Muscle layer of duodenum (tissue), 2 donors: Measurements from ENCODE around the gene GNAT3.

Experiments used
- H3K27ac ChIP-seq: one replicate; pipeline ENCODE4 v1.7.0; 2013; ENCODE audit warnings: mild to moderate bottlenecking, low read length
- H3K27me3 ChIP-seq: one replicate; pipeline ENCODE4 v1.7.0; 2013; ENCODE audit warnings: low read depth, mild to moderate bottlenecking, control low read depth, low read length
- H3K36me3 ChIP-seq, 2 donors: one replicate each; pipeline ENCODE4 v1.7.0; 2013; ENCODE audit warnings: low read length in 2 of 2, control low read depth in 1 of 2, mild to moderate bottlenecking in 1 of 2; ENCODE audit not compliant: insufficient read depth in 2 of 2, control insufficient read depth in 1 of 2
- H3K4me1 ChIP-seq, 2 donors: one replicate each; pipeline ENCODE4 v1.7.0; 2013; ENCODE audit warnings: low read length in 2 of 2, mild to moderate bottlenecking in 2 of 2, control low read depth in 1 of 2, moderate library complexity in 1 of 2; ENCODE audit not compliant: insufficient read depth in 2 of 2, control insufficient read depth in 1 of 2
- H3K4me3 ChIP-seq, 2 donors: one replicate each; pipeline ENCODE4 v1.7.0; 2013; ENCODE audit warnings: low read length in 2 of 2, low read depth in 1 of 2, mild to moderate bottlenecking in 1 of 2
- H3K9me3 ChIP-seq, 2 donors: one replicate each; pipeline ENCODE4 v1.7.0; 2013; ENCODE audit warnings: low read length in 2 of 2, control low read depth in 1 of 2, mild to moderate bottlenecking in 1 of 2; ENCODE audit not compliant: control insufficient read depth in 1 of 2
- donor health status: healthy.

GNAT3 gene

GRCh38 chr7:80459776-80460510 is 51.9 kb downstream of the GNAT3 start:
- H3K9me3 ChIP-seq, result no peaks in the 10 kb centered on the region
- no peak overlapping the region for H3K27ac ChIP-seq
- no peaks in the 10 kb centered on the region for H3K36me3 ChIP-seq
- no peak overlapping the region for H3K4me3 ChIP-seq
- H3K27me3 ChIP-seq, result no peaks in the 10 kb centered on the region
- H3K4me1 ChIP-seq, result no peaks in the 10 kb centered on the region

GRCh38 chr7:80458822-80459725 is 52.8 kb downstream of the GNAT3 start:
- no peaks in the 10 kb centered on the region for H3K27me3 ChIP-seq
- no peak overlapping the region for H3K4me3 ChIP-seq
- H3K9me3 ChIP-seq, result no peaks in the 10 kb centered on the region
- H3K4me1 ChIP-seq, result no peaks in the 10 kb centered on the region
- H3K36me3 ChIP-seq, result no peaks in the 10 kb centered on the region
- H3K27ac ChIP-seq, result no peak overlapping the region

- Histone ChIP-seq H3K36me3 (no peaks in the 10 kb centered on the region), H3K4me3 (no peak overlapping the region)
Observed at GRCh38 chr7:80453699-80454340, 58.0 kb downstream of the GNAT3 start.

DNA sequence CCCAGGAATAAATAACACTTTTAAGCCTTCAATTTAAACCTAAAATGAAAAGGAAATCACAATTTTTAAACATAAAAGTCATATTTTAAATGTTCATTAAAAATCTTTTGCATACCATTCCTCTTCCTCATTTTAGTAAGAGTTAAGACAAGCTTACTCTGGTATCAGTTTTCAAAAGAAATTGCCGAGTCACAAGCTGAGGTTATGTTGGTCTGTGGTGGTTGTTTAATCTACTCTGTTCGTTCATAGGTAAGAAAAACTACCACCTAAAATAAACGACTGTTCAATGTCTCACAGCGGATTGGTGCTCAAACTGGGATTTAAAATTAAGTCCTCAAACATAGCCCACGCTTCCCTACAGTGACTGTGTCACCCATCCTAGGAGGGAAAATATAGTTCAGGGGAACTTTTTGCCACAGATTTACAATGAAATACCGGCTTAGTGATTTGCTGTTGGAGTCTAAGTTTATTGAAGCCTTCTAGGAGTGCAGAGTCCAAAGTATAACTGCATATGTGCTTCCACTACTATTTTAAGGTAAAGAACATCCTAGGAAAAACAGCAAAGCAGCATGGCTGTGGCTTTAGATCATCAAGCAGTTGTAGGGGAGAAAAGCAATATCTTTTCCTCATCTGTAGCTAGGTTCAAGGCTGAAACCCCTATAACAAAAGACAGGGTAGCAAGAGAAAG is 61.1 kb downstream of the GNAT3 start:
- H3K27ac ChIP-seq, result no peak overlapping the region
- no peaks in the 10 kb centered on the region for H3K27me3 ChIP-seq
- no peaks in the 10 kb centered on the region for H3K36me3 ChIP-seq
- H3K4me1 ChIP-seq, result no peaks in the 10 kb centered on the region
- no peak overlapping the region for H3K4me3 ChIP-seq
- no peaks in the 10 kb centered on the region for H3K9me3 ChIP-seq

More at GRCh38 chr7:80453699-80454340, 58.0 kb downstream of the GNAT3 start:
- H3K9me3 ChIP-seq, result no peaks in the 10 kb centered on the region
- H3K27me3 ChIP-seq, result no peaks in the 10 kb centered on the region
- H3K4me1 ChIP-seq, result no peaks in the 10 kb centered on the region
- no peak overlapping the region for H3K27ac ChIP-seq

GRCh38 chr7:80449836-80450235 is 62.0 kb downstream of the GNAT3 start:
- Histone ChIP-seq H3K27ac (no peak overlapping the region), H3K4me1 (no peaks in the 10 kb centered on the region), H3K4me3 (no peak overlapping the region), H3K9me3 (no peaks in the 10 kb centered on the region), H3K27me3 (no peaks in the 10 kb centered on the region), H3K36me3 (no peaks in the 10 kb centered on the region)

- Histone ChIP-seq H3K9me3 (no peaks in the 10 kb centered on the region), H3K36me3 (no peaks in the 10 kb centered on the region), H3K4me3 (no peak overlapping the region), H3K4me1 (peaks cover 0 to 6% of the 10 kb centered on the region in 2 donors), H3K27ac (no peak overlapping the region), H3K27me3 (no peaks in the 10 kb centered on the region)
Observed at GRCh38 chr7:80445351-80445750, 66.5 kb downstream of the GNAT3 start.

DNA sequence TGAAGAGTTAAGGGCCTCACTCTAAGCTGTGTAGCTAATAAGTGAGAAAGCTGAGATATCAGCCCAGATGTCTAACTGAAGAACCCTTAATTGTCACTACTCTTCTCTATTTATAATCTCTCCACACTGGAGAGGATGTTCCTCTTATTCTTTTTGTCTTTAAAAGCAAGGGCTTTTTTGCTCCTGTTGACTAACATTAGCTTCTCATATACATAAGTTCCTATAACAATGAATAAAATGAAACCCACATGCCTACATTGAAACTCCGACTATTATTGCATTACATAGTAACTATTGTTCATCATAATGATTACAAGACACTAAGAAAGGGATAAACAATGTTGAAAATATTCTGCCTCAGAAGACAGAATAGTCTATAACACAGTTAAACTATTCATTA is 67.1 kb downstream of the GNAT3 start:
- Histone ChIP-seq H3K27me3 (no peaks in the 10 kb centered on the region), H3K36me3 (no peaks in the 10 kb centered on the region), H3K4me3 (no peak overlapping the region), H3K9me3 (no peaks in the 10 kb centered on the region), H3K27ac (no peak overlapping the region), H3K4me1 (peaks cover 0 to 6% of the 10 kb centered on the region in 2 donors)

DNA sequence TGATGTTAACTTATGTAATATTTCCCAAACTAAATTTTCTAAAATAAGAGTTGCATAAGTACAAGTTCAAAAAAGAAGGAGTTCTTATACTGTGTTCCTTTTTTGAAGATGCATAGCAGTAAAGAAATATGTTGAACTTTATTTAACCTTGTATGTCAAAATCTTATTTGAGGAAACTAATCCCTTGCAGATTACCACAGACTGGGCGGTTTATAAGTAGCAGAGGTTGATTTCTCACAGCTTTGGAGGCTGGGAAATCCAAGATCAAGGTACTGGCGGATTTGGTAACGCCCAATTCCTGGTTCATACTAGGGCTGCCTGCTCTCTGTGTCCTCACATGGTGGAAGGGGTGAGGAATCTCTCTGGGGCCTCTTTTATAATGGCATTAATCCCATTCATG is 68.5 kb downstream of the GNAT3 start:
- H3K27me3 ChIP-seq, result no peaks in the 10 kb centered on the region
- H3K9me3 ChIP-seq, result no peaks in the 10 kb centered on the region
- no peaks in the 10 kb centered on the region for H3K36me3 ChIP-seq
- no peak overlapping the region for H3K4me3 ChIP-seq
- peaks cover 0 to 6% of the 10 kb centered on the region in 2 donors for H3K4me1 ChIP-seq
- no peak overlapping the region for H3K27ac ChIP-seq

- H3K9me3 ChIP-seq, result no peaks in the 10 kb centered on the region
- peaks cover 0 to 6% of the 10 kb centered on the region in 2 donors for H3K4me1 ChIP-seq
- no peak overlapping the region for H3K27ac ChIP-seq
- no peak overlapping the region for H3K4me3 ChIP-seq
- H3K27me3 ChIP-seq, result no peaks in the 10 kb centered on the region
- no peaks in the 10 kb centered on the region for H3K36me3 ChIP-seq
Observed at GRCh38 chr7:80440883-80441282, 71.0 kb downstream of the GNAT3 start.

GRCh38 chr7:80439894-80440821 is 71.7 kb downstream of the GNAT3 start:
- H3K36me3 ChIP-seq, result no peaks in the 10 kb centered on the region
- H3K4me3 ChIP-seq, result no peak overlapping the region
- H3K27me3 ChIP-seq, result no peaks in the 10 kb centered on the region
- H3K9me3 ChIP-seq, result no peaks in the 10 kb centered on the region
- H3K27ac ChIP-seq, result no peak overlapping the region
- peaks cover 0 to 6% of the 10 kb centered on the region in 2 donors for H3K4me1 ChIP-seq
